Measurements from ENCODE around the gene OSBPL10.

GRCh38 chr3:32009957-32010356 lies 28.9 kb upstream of the OSBPL10 start:
- no peak for TF ChIP-seq CTCF (IDR thresholded peaks at IDR 0.05; ENCODE audit: low read length)
- no peak for TF ChIP-seq EZH2 (IDR thresholded peaks at IDR 0.05; ENCODE audit: borderline replicate concordance, low read length)

Data from OCI-LY1 (cell line).